K562 (cell line): ENCODE measurements around the gene YAE1. TPM values are rescaled to one million over a fixed set of nuclear protein-coding genes. Genes with fewer than 3 reads are reported as not detected.

Source experiments
- ATAC-seq: fragments of 200-7000 bp; cut with Tn5 transposase; 3 replicates; pipeline ENCODE4 v1.9.1; 2020; ENCODE audit warnings: moderate library complexity
- Bru-seq: library from RNA; stranded (reverse); fragments of 400-500 nt; gene quantifications from one replicate; lab custom pipeline; 2021; lab: Mats Ljungman, UMichigan
- BruChase-seq, 2 experiments: library from RNA; stranded (reverse); fragments of 400-500 nt; gene quantifications; one replicate each; lab custom pipeline; 2021; lab: Mats Ljungman, UMichigan
- BruUV-seq: library from RNA; stranded (reverse); fragments of 400-500 nt; replicated peaks from 2 replicates; lab custom pipeline; 2021; lab: Mats Ljungman, UMichigan
- CTCF ChIA-PET: fragments of 300-600 bp; formaldehyde crosslinking; extraction: SDS; loops from one replicate; lab custom pipeline; 2021; ENCODE audit warnings: low intra/inter-chr PET ratio; lab: Yijun Ruan, JAX
- POLR2A ChIA-PET: fragments of 300-600, 350-650 bp; sonication (Branson Sonifier 250); formaldehyde crosslinking; extraction: SDS; loops from one replicate; lab custom pipeline; 2021; ENCODE audit warnings: antibody characterized with exemption, inconsistent platforms; lab: Yijun Ruan, JAX
- DNase-seq, 4 experiments: peaks; one replicate each; pipeline versions ENCODE4 v3.0.0 to v3.0.0-alpha.2; 2011 to 2018; ENCODE audit warnings: low spot score in 3 of 4, mixed read lengths in 3 of 4; ENCODE audit errors: extremely low read depth in 1 of 4
- FAIRE-seq: peaks from 2 replicates; lab custom pipeline; 2011; peaks lifted over from hg19 to GRCh38; lab: Jason Lieb, UNC
- H2AFZ ChIP-seq: 2 replicates; pipeline ENCODE4 v1.6.0; 2011; ENCODE audit warnings: low read depth, low read length, control low read depth, inconsistent platforms
- H3K27ac ChIP-seq: fragments of 200-600 bp; 3 replicates; pipeline ENCODE4 v1.8.0; 2011; ENCODE audit warnings: low read depth, mild to moderate bottlenecking, control low read depth, inconsistent platforms, low read length, moderate library complexity, mixed read lengths; ENCODE audit errors: extremely low read depth
- H3K27me3 ChIP-seq, 2 experiments: fragments of 300-600 bp in 1 of 2; 2 replicates in 1 of 2; 3 replicates in 1 of 2; pipeline versions ENCODE4 v1.6.0 to v1.8.0; 2011; ENCODE audit warnings: inconsistent platforms in 2 of 2, low read length in 2 of 2, mild to moderate bottlenecking in 1 of 2, mixed read lengths in 1 of 2, moderate library complexity in 1 of 2; ENCODE audit not compliant: control insufficient read depth in 2 of 2, insufficient read depth in 2 of 2
- H3K36me3 ChIP-seq: fragments of 300-600 bp; 3 replicates; pipeline ENCODE4 v1.8.0; 2011; ENCODE audit warnings: mild to moderate bottlenecking, low read length, inconsistent platforms; ENCODE audit not compliant: control insufficient read depth, insufficient read depth
- H3K4me1 ChIP-seq, 2 experiments: fragments of 200-600 bp in 1 of 2; replicated peaks in 1 of 2; 2 replicates in 1 of 2; 3 replicates in 1 of 2; pipeline versions ENCODE4 v1.5.1 to v1.8.0; 2011; ENCODE audit warnings: inconsistent platforms in 2 of 2, low read length in 2 of 2, mild to moderate bottlenecking in 1 of 2, mixed read lengths in 1 of 2, moderate library complexity in 1 of 2; ENCODE audit not compliant: control insufficient read depth in 2 of 2, insufficient read depth in 2 of 2
- H3K4me2 ChIP-seq: 2 replicates; pipeline ENCODE4 v1.6.1; 2011; ENCODE audit warnings: low read length, control low read depth, inconsistent platforms, mixed read lengths; ENCODE audit not compliant: insufficient read depth
- H3K4me3 ChIP-seq: fragments of 200-600 bp; sonication (generic), shearing (Covaris generic); 2 replicates; pipeline ENCODE4 v1.5.1; 2016; ENCODE audit warnings: control low read depth, inconsistent platforms
- H3K79me2 ChIP-seq: fragments of 200-600 bp; 3 replicates; pipeline ENCODE4 v1.8.0; 2011; ENCODE audit warnings: low read length, inconsistent platforms; ENCODE audit not compliant: control insufficient read depth, insufficient read depth
- H3K9ac ChIP-seq, 2 experiments: 2 replicates each; pipeline versions ENCODE4 v1.6.0 to v1.6.1; 2011; ENCODE audit warnings: low read depth in 2 of 2, low read length in 2 of 2, control low read depth in 1 of 2, inconsistent platforms in 1 of 2, mild to moderate bottlenecking in 1 of 2, mixed read lengths in 1 of 2; ENCODE audit not compliant: insufficient read depth in 1 of 2
- H3K9me1 ChIP-seq: one replicate; pipeline ENCODE4 v1.6.0; 2011; ENCODE audit warnings: inconsistent platforms, mild to moderate bottlenecking, low read length, moderate library complexity; ENCODE audit not compliant: control insufficient read depth, insufficient read depth
- H3K9me3 ChIP-seq: replicated peaks from 2 replicates; pipeline ENCODE4 v1.5.1; 2011; ENCODE audit warnings: low read depth, low read length, inconsistent platforms; ENCODE audit not compliant: control insufficient read depth, insufficient read depth
- H4K20me1 ChIP-seq: replicated peaks from 2 replicates; pipeline ENCODE4 v1.6.1; 2011; ENCODE audit warnings: low read length, inconsistent platforms, mixed read lengths; ENCODE audit not compliant: control insufficient read depth, insufficient read depth
- CBFB ChIP-seq: sonication (generic); formaldehyde crosslinking; IDR thresholded peaks from 2 replicates; pipeline ENCODE4 v1.4.0; 2020; ENCODE audit warnings: mild to moderate bottlenecking, missing genetic modification reagents
- CREM ChIP-seq: IDR thresholded peaks from 2 replicates; pipeline ENCODE4 v1.6.1; 2014; ENCODE audit warnings: antibody characterized with exemption, low read depth
- FOSL1 ChIP-seq: fragments of 200-800 bp; sonication (Bioruptor generic); conservative IDR thresholded peaks from 2 replicates; pipeline ENCODE4 v1.6.1; 2016; ENCODE audit warnings: missing genetic modification characterization, missing compliant biosample characterization
- HMG20A ChIP-seq: fragments of 450-650 bp; formaldehyde crosslinking; conservative IDR thresholded peaks from 2 replicates; pipeline ENCODE4 v1.4.0; 2020; ENCODE audit warnings: mild to moderate bottlenecking, mixed read lengths
- HNRNPL ChIP-seq: fragments of 200-400 bp; formaldehyde crosslinking; IDR thresholded peaks from 2 replicates; pipeline ENCODE4 v1.6.1; 2017; ENCODE audit warnings: low read depth, mild to moderate bottlenecking, low read length
- PTRF ChIP-seq: fragments of 450-650 bp; IDR thresholded peaks from 2 replicates; pipeline ENCODE4 v1.6.1; 2016; ENCODE audit warnings: mild to moderate bottlenecking, missing genetic modification characterization, missing compliant biosample characterization
- RBM22 ChIP-seq: fragments of 200-400 bp; formaldehyde crosslinking; IDR thresholded peaks from 2 replicates; pipeline ENCODE4 v1.6.1; 2018; ENCODE audit warnings: low read length, low read depth; ENCODE audit not compliant: poor library complexity, severe bottlenecking
- RHOXF2B ChIP-seq: fragments of 250-450 bp; sonication (Bioruptor Pico); conservative IDR thresholded peaks from 2 replicates; pipeline ENCODE4 v1.5.1; 2021
- SMAD4 ChIP-seq: fragments of 250-450 bp; sonication (Bioruptor Pico); conservative IDR thresholded peaks from 2 replicates; pipeline ENCODE4 v1.8.0; 2021; ENCODE audit warnings: inconsistent platforms, mild to moderate bottlenecking, moderate library complexity
- SUPT5H ChIP-seq: fragments of 450-650 bp; IDR thresholded peaks from 2 replicates; pipeline ENCODE4 v1.6.1; 2016
- TEAD1 ChIP-seq, 2 experiments: fragments of 450-650 bp in 1 of 2; sonication (generic) in 1 of 2; formaldehyde crosslinking; IDR thresholded peaks; 2 replicates each; pipeline versions ENCODE4 v1.4.0 to v1.8.0; 2020 to 2022; ENCODE audit warnings: mild to moderate bottlenecking in 2 of 2, missing genetic modification reagents in 1 of 2
- TRIM24 ChIP-seq, 2 experiments: fragments of 450-650 bp; IDR thresholded peaks; 2 replicates each; pipeline ENCODE4 v1.6.1; 2016
- ZFX ChIP-seq: sonication (generic); formaldehyde crosslinking; IDR thresholded peaks from 2 replicates; pipeline ENCODE4 v1.8.0; 2022; ENCODE audit warnings: mild to moderate bottlenecking, missing genetic modification reagents, moderate library complexity
- ZNF124 ChIP-seq: sonication (generic); formaldehyde crosslinking; IDR thresholded peaks from 2 replicates; pipeline ENCODE4 v1.8.1; 2022; ENCODE audit warnings: missing genetic modification reagents
- ZNF717 ChIP-seq: fragments of 250-450 bp; sonication (Bioruptor Pico); IDR thresholded peaks from 2 replicates; pipeline ENCODE4 v1.5.0; 2021
- WGBS: fragments of 100-300 bp; shearing (Covaris generic); methylation state at CpG from one replicate; pipeline ENCODE4 v1.1.6; 2016; ENCODE audit warnings: low coverage, mixed read lengths; ENCODE audit not compliant: insufficient coverage; ENCODE audit errors: missing lambda C conversion rate; 5-methylcytosine and 5-hydroxymethylcytosine counted together
- in situ Hi-C: fragments of 300-500 bp; cut with MboI; formaldehyde crosslinking; loops from 4 replicates; pipeline ENCODE4 v1.15.0; 2018; ENCODE audit warnings: inconsistent platforms, mixed read lengths
- intact Hi-C: fragments of 100-400 bp; cut with micrococcal nuclease; formaldehyde crosslinking; loops from 2 replicates; pipeline ENCODE4 v1.14.2; 2022
- long read RNA-seq, 3 experiments: library from polyadenylated mRNA in 2 of 3; library from RNA in 1 of 3; unstranded in 2 of 3; stranded (forward) in 1 of 3; transcript quantifications; one replicate each; pipeline ENCODE4 v2.0.0, GENCODE V29; 2019 to 2022
- polyA minus RNA-seq, 3 experiments: library from RNA; depleted of rRNA, polyadenylated mRNA; stranded (reverse); fragments of >200 nt; gene quantifications; 2 replicates each; pipeline ENCODE4 v1.2.3, GENCODE V29; 2011
- polyA plus RNA-seq, 8 experiments: library from polyadenylated mRNA; depleted of rRNA in 4 of 8; stranded (reverse) in 5 of 8; unstranded in 3 of 8; fragments of >200 nt; fragmentation: Nextera tagmentation in 2 of 8; fragmentation: Illumina TruSeq in 1 of 8; extraction: Ambion mirVana in 2 of 8; extraction: Trizol in 1 of 8; gene quantifications; 2 replicates each; pipeline versions ENCODE4 v1.2.1 to v1.2.3, GENCODE V29; 2011 to 2014; ENCODE audit warnings: inconsistent platforms in 1 of 8, missing spikeins in 1 of 8
- total RNA-seq, 7 experiments: library from RNA; depleted of rRNA in 6 of 7; stranded (reverse); fragments of >200 nt in 6 of 7; fragmentation: Illumina TruSeq in 2 of 7; extraction: Trizol in 2 of 7; gene quantifications; 2 replicates each; pipeline versions ENCODE4 v1.2.1 to v1.2.3, GENCODE V29; 2011 to 2021; ENCODE audit warnings: low replicate concordance in 1 of 7
- TF ChIP-seq, protein P1 (sequence below): sonication (generic); formaldehyde crosslinking; IDR thresholded peaks from 2 replicates; pipeline ENCODE4 v1.8.1; 2022; ENCODE audit warnings: missing genetic modification reagents

YAE1 gene
- 15.3 and 52.6 TPM in 2 replicates for total RNA-seq (2011; cell fraction: chromatin; rRNA removed; ENCODE audit: low replicate concordance)
- 11.7 and 19.3 TPM in 2 replicates for total RNA-seq (2011; cell fraction: nucleolus; rRNA removed)
- 28.8 and 50.9 TPM in 2 replicates for total RNA-seq (2011; cell fraction: nucleoplasm; rRNA removed)
- total RNA-seq (2014; rRNA removed) (16.3 and 29.6 TPM in 2 replicates), total RNA-seq (2014; rRNA removed; fragmentation: Illumina TruSeq; extraction: Trizol) (28.5 and 30.1 TPM in 2 replicates), total RNA-seq (2015; rRNA removed; fragmentation: Illumina TruSeq; extraction: Trizol) (28.1 and 29.5 TPM in 2 replicates), total RNA-seq (2021) (15.2 and 17.9 TPM in 2 replicates), polyA plus RNA-seq (2011; rRNA removed) (27.3 and 41.2 TPM in 2 replicates), polyA plus RNA-seq (2014; fragmentation: Illumina TruSeq; extraction: Trizol) (23.4 and 27.4 TPM in 2 replicates), polyA plus RNA-seq (2014; fragmentation: Nextera tagmentation; extraction: Ambion mirVana) (10 to 100 TPM; 60.6 to 63.4 TPM), polyA plus RNA-seq (2014; rRNA removed) (35.0 and 36.7 TPM in 2 replicates), polyA minus RNA-seq (2011; rRNA and poly(A)+ RNA removed) (37.4 and 49.6 TPM in 2 replicates), Bru-seq, nascent RNA (percentile 66 among the genes with signal in this experiment), BruChase-seq, experiment 1, labeled RNA remaining after a 2-hour chase (percentile 58 among the genes with signal in this experiment), BruChase-seq, experiment 2, labeled RNA remaining after a 6-hour chase (percentile 56 among the genes with signal in this experiment)
- polyA plus RNA-seq (2011; cell fraction: cytosol; rRNA removed) = 5.7 and 11.3 TPM in 2 replicates
- 23.0 and 30.6 TPM in 2 replicates for polyA plus RNA-seq (2011; cell fraction: nucleus; rRNA removed)
- polyA plus RNA-seq (2012) = 16.8 and 21.2 TPM in 2 replicates
- polyA minus RNA-seq (2011; cell fraction: cytosol; rRNA and poly(A)+ RNA removed) = 8.2 and 9.3 TPM in 2 replicates
- polyA minus RNA-seq (2011; cell fraction: nucleus; rRNA and poly(A)+ RNA removed) = 29.8 and 56.1 TPM in 2 replicates
- long read RNA-seq, experiment 1, transcript YAE1-201 (3 exons, 899 nt) = major isoform, 28 of 39 reads
- long read RNA-seq, experiment 1, partial matches to known transcripts = 0 of 39 reads
- long read RNA-seq, experiment 1, other reads (novel, unspliced or antisense) = 8 of 39 reads
- long read RNA-seq, experiment 2, transcript YAE1-201 (3 exons, 899 nt) = major isoform, 10 of 18 reads
- long read RNA-seq, experiment 2, partial matches to known transcripts = 0 of 18 reads
- long read RNA-seq, experiment 2, other reads (novel, unspliced or antisense) = 7 of 18 reads
- long read RNA-seq, experiment 3, transcript YAE1-201 (3 exons, 899 nt) = major isoform, 19 of 20 reads
- long read RNA-seq, experiment 3, partial matches to known transcripts = 0 of 20 reads
- long read RNA-seq, experiment 3, other reads (novel, unspliced or antisense) = 0 of 20 reads

DNA sequence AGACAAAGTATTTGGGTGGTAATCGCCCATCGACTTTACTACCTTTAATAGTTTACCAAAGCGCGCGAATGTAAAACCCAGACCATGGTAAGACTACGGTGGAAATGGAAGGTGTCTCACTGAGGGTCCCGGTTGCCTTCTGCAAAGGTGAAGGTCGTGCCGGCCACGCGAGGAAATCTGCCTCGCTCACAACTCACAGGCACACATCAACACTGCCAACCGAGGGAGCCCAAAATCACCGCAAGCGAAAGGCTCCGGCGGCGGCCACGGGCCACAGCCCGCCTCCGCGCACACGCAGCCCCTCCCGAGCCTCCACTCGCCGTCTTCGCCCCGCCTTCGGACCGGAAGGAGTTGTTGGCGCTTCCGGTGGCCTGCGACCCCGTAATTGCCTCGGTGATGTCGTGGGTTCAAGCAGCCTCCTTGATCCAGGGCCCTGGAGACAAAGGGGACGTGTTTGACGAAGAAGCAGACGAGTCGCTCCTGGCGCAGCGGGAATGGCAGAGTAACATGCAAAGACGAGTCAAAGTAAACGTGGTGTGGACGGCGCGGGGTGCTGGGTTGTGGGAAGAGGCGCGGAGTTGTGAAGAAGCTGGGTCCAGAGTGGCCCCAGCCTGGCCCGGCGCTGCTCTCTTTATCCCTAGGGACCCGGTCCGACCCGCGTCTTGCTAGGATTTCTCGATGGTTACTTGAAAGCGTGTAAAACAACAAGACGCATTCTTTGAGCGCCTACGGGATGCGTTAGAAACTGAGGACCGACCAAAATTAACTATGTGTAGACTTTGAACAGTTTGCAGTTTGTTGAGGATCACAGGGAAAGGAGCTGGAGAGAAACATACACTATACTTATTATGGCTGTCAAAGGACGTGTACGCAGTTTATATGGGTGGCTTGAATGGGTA is at the start of gene YAE1:
Gene YAE1, plus strand, starts transcription at position 382 of the 899 bp plus-strand sequence. Its CDS starts 15 bp downstream, at position 397.
- FAIRE-seq (peak; percentile 90), ATAC-seq (peak; percentile 98), DNase-seq (peak; percentile 89 to 93 (median 91))
- no peaks in the 10 kb centered on the region for H4K20me1 ChIP-seq
- no peaks in the 10 kb centered on the region for H3K9me1 ChIP-seq
- H3K4me3 ChIP-seq = peak within 1 kb of the TSS; percentile 67
- TSS peak; percentile 69 for BruUV-seq
- in situ Hi-C loops (no loop called here), intact Hi-C loops (no loop called here)
- H3K4me2 ChIP-seq = peak within 1 kb of the TSS; percentile 85
- H3K27me3 ChIP-seq = no peaks in the 10 kb centered on the region
- H3K9ac ChIP-seq = peak within 1 kb of the TSS; percentile 92 to 94
- peak within 1 kb of the TSS; percentile 98 for H2AFZ ChIP-seq
- H3K36me3 ChIP-seq = peaks cover 18% of the 10 kb centered on the region; the same call in 2 of the 3 replicates
- ChIA-PET CTCF (no interaction called here), POLR2A (interaction anchor here (0.6 to 1.6 kb wide), 7 partner anchors 12 to 379 kb away, joined by 3 to 12 read pairs (median 4); no protein-coding TSS in a partner anchor)
- peaks cover 28% of the 10 kb centered on the region for H3K79me2 ChIP-seq
- H3K4me1 ChIP-seq = peaks cover 0 to 2% of the 10 kb centered on the region in 2 experiments; a peak in 3 of 5 replicates
- H3K9me3 ChIP-seq = no peaks in the 10 kb centered on the region
- peak within 1 kb of the TSS; percentile 85 for H3K27ac ChIP-seq
- WGBS = under 1% methylated on average over 64 of the region's 64 CpGs
- TF ChIP-seq TRIM24 (IDR thresholded peaks at IDR 0.05) (0 out of 4 replicates have a peak, but pooled peaks of 1 of the 2 experiments have one; percentile 45), SUPT5H (peak; percentile 95), ZNF124 (CRISPR knock-in tag) (no peak), CREM (peak; percentile 67; the same call in 1 of the 2 replicates), ZNF717 (CRISPR knock-in tag) (no peak), PTRF (no peak), TEAD1 (CRISPR knock-in tag; IDR thresholded peaks at IDR 0.05) (0 out of 4 replicates have a peak, but pooled peaks of 1 of the 2 experiments have one; percentile 51), ZFX (CRISPR knock-in tag) (peak; percentile 90), CBFB (CRISPR knock-in tag) (no peak), SMAD4 (CRISPR knock-in tag) (peak; percentile 19; the same call in 1 of the 2 replicates), RBM22 (no peak), FOSL1 (tag) (no peak), HMG20A (CRISPR knock-in tag) (no peak), RHOXF2B (CRISPR knock-in tag) (no peak), HNRNPL (no peak)
- TF ChIP-seq, protein P1, sequence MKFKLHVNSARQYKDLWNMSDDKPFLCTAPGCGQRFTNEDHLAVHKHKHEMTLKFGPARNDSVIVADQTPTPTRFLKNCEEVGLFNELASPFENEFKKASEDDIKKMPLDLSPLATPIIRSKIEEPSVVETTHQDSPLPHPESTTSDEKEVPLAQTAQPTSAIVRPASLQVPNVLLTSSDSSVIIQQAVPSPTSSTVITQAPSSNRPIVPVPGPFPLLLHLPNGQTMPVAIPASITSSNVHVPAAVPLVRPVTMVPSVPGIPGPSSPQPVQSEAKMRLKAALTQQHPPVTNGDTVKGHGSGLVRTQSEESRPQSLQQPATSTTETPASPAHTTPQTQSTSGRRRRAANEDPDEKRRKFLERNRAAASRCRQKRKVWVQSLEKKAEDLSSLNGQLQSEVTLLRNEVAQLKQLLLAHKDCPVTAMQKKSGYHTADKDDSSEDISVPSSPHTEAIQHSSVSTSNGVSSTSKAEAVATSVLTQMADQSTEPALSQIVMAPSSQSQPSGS (CRISPR knock-in tag) = no peak
